Parathyroid adenoma (tissue), 2 donors: ENCODE data around the gene PEMT.

Experiments
- H2AFZ ChIP-seq: fragments of 300-600 bp; sonication (generic); one replicate; pipeline ENCODE4 v1.7.0; 2017; ENCODE audit warnings: antibody characterized with exemption, mild to moderate bottlenecking
- H3K27ac ChIP-seq: fragments of 300-600 bp; sonication (generic); one replicate; pipeline ENCODE4 v1.7.0; 2017
- H3K27me3 ChIP-seq: fragments of 300-600 bp; sonication (generic); one replicate; pipeline ENCODE4 v1.7.0; 2017; ENCODE audit warnings: low read length; ENCODE audit not compliant: control insufficient read depth, insufficient read depth
- H3K36me3 ChIP-seq: fragments of 300-600 bp; sonication (generic); one replicate; pipeline ENCODE4 v1.7.0; 2017; ENCODE audit warnings: low read length; ENCODE audit not compliant: control insufficient read depth, insufficient read depth
- H3K4me1 ChIP-seq: fragments of 300-600 bp; sonication (generic); one replicate; pipeline ENCODE4 v1.7.0; 2017; ENCODE audit warnings: control low read depth
- H3K4me2 ChIP-seq: fragments of 300-600 bp; sonication (generic); one replicate; pipeline ENCODE4 v1.7.0; 2017; ENCODE audit warnings: low read length
- H3K4me3 ChIP-seq: fragments of 300-600 bp; sonication (generic); one replicate; pipeline ENCODE4 v1.7.0; 2017; ENCODE audit warnings: low read depth, low read length
- H3K79me2 ChIP-seq: fragments of 300-600 bp; sonication (generic); one replicate; pipeline ENCODE4 v1.7.0; 2017; ENCODE audit warnings: control low read depth
- H3K9ac ChIP-seq: fragments of 300-600 bp; sonication (generic); one replicate; pipeline ENCODE4 v1.7.0; 2017; ENCODE audit warnings: mild to moderate bottlenecking
- H3K9me3 ChIP-seq: fragments of 300-600 bp; sonication (generic); one replicate; pipeline ENCODE4 v1.7.0; 2017; ENCODE audit warnings: low read length; ENCODE audit not compliant: control insufficient read depth
- CTCF ChIP-seq: fragments of 300-600 bp; sonication (generic); IDR thresholded peaks from one replicate; pipeline ENCODE4 v1.7.0; 2017; ENCODE audit warnings: antibody characterized with exemption, mild to moderate bottlenecking
- donor health status: primary hyperparathyroidism.

PEMT gene

GRCh38 chr17:17507465-17508011, 84.0 kb downstream of the PEMT start:
- H3K9ac ChIP-seq: no peak overlapping the region

GRCh38 chr17:17506893-17507464, 84.5 kb downstream of the PEMT start:
- no peak overlapping the region for H3K9ac ChIP-seq
- no peak overlapping the region for H3K4me3 ChIP-seq
- no peaks in the 10 kb centered on the region for H3K9me3 ChIP-seq
- no peak overlapping the region for H3K4me2 ChIP-seq
- no peak for TF ChIP-seq CTCF
- no peaks in the 10 kb centered on the region for H3K27me3 ChIP-seq
- no peak overlapping the region for H2AFZ ChIP-seq
- H3K79me2 ChIP-seq: no peaks in the 10 kb centered on the region
- no peaks in the 10 kb centered on the region for H3K36me3 ChIP-seq
- no peak overlapping the region for H3K27ac ChIP-seq
- H3K4me1 ChIP-seq: no peaks in the 10 kb centered on the region

More at GRCh38 chr17:17507465-17508011, 84.0 kb downstream of the PEMT start:
- no peak overlapping the region for H3K27ac ChIP-seq
- H3K4me3 ChIP-seq: no peak overlapping the region
- H3K79me2 ChIP-seq: no peaks in the 10 kb centered on the region
- H3K9me3 ChIP-seq: no peaks in the 10 kb centered on the region
- H3K4me2 ChIP-seq: no peak overlapping the region
- no peaks in the 10 kb centered on the region for H3K4me1 ChIP-seq
- no peaks in the 10 kb centered on the region for H3K36me3 ChIP-seq
- TF ChIP-seq CTCF: no peak
- H3K27me3 ChIP-seq: no peaks in the 10 kb centered on the region
- no peak overlapping the region for H2AFZ ChIP-seq

GRCh38 chr17:17506181-17506741, 85.2 kb downstream of the PEMT start:
- Histone ChIP-seq H2AFZ (no peak overlapping the region), H3K27ac (no peak overlapping the region), H3K4me3 (no peak overlapping the region), H3K36me3 (no peaks in the 10 kb centered on the region), H3K4me1 (no peaks in the 10 kb centered on the region), H3K9me3 (no peaks in the 10 kb centered on the region), H3K27me3 (no peaks in the 10 kb centered on the region), H3K4me2 (no peak overlapping the region), H3K9ac (no peak overlapping the region), H3K79me2 (no peaks in the 10 kb centered on the region)
- no peak for TF ChIP-seq CTCF

GRCh38 chr17:17505610-17506171, 85.8 kb downstream of the PEMT start:
- no peak overlapping the region for H3K27ac ChIP-seq
- H3K27me3 ChIP-seq: no peaks in the 10 kb centered on the region
- H3K9ac ChIP-seq: no peak overlapping the region
- H3K9me3 ChIP-seq: no peaks in the 10 kb centered on the region
- no peaks in the 10 kb centered on the region for H3K36me3 ChIP-seq
- no peaks in the 10 kb centered on the region for H3K4me1 ChIP-seq
- H3K4me2 ChIP-seq: no peak overlapping the region
- H3K4me3 ChIP-seq: no peak overlapping the region
- TF ChIP-seq CTCF: no peak
- H3K79me2 ChIP-seq: no peaks in the 10 kb centered on the region
- no peak overlapping the region for H2AFZ ChIP-seq
